ENCODE measurements around the gene THSD4.

The THSD4 gene

GRCh38 chr15:71780115-71780976, 665.1 kb downstream of the THSD4 start:
- DNase-seq: peak; percentile 26

DNA sequence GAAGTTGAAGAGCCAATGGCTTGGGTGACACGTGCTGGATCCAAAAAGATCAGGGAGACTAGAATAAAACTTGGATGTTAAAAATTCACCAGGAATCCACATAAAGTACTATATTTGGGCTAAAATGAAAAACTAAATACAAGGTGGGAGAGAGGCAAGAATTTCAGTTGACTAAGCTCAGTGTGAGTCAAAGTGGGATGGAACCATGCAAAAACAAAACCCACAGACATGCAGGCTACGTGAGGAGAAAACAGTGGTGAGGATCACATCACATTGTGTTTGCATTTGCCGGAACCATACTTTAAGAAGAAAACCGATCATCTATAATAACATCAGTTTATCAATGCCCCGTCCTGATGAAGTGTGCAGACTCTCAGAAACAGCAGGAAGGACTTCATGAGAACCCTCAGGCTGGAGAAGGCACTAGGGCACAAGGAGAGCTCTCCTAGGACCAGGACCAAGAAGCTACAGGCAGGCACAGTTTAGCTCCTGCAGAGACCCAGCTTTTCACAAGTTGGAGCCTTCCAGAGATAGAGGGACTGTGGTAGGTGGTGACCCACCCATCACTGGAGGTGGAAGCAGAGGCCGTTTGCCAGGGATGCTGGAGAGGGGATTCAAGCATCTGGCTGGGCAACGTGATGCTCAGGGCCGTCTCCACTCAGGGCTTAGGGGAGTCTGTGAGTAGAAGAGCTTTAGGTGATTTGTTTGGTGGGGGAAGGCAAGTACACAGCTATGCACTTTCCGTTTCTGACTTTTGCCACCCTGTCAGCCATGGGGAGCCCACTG, 666.1 kb downstream of the THSD4 start:
- DNase-seq: no peak

DNA sequence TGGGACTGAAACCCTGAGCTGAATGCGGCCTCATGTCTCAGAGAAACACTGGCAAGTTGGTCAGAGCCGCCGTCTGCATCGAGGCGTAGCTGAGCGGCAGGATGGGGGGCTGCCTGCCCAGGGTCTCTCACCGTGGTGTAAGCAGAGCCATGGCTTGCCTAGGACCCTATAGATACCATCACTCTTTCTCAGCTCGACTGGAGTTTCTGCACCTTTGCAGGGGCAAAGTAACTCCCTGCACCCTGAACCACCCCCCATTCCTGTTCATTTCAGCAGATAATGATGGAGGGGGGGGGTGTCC, 666.6 kb downstream of the THSD4 start:
- DNase-seq: no peak

DNA sequence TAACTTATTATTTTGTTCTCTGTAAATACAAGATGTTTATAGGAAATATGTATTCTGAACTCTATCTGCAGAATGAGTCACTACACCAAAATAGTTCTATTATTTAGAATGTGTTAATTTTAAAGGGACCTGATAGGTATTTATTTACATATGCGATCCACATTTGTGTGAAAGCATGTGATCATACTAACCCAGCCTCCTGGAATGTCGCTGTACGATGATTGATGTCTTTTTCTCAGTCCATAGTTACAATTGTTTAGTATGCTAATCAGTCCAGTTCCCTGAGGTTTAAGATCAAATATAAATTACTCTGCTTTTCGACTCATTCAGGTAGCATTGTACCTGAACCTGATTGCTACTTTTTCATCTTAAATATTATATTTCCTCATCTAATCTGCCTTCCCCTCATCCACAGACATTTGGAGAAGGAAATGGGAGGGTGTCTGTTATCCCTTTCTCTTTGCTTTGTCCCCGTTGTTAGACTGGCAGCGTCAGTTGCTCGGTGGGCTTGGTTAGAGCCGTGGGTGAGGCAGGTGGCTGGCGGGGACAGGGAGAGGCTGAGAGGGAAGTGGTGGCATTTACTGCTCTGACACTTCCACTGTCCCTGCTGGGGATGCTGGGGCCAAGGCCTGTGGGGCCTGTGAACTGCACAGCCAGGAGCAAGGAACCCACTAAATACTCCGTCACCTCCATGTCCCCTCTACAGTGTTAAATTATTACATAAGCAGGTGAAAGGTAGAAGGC, 667.3 kb downstream of the THSD4 start:
- DNase-seq: no peak

DNA sequence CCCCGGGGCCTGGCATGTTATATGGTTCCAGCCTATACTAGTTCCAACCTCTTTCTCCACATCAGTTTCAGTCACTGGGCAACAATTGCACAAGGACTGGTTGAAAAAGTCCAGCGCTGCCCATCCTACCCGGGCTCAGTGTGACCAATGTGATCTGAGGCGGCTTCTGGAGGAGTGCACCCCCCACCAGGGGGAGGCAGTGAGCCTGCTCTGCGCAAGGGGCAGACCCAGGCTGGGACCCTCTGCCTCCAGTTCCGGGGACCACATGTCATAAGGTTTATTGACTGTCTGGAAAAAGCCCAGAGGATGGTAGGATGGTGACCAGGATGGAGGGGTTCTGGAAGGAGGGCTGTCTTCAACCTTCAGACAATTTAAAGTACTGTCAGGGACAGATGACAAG, 669.4 kb downstream of the THSD4 start:
- no peak for DNase-seq

- no peak for DNase-seq
These were observed 670.7 kb downstream of the THSD4 start for GRCh38 chr15:71785996-71786395.

- DNase-seq: no peak
These were observed 671.4 kb downstream of the THSD4 start for GRCh38 chr15:71786673-71787072.

DNA sequence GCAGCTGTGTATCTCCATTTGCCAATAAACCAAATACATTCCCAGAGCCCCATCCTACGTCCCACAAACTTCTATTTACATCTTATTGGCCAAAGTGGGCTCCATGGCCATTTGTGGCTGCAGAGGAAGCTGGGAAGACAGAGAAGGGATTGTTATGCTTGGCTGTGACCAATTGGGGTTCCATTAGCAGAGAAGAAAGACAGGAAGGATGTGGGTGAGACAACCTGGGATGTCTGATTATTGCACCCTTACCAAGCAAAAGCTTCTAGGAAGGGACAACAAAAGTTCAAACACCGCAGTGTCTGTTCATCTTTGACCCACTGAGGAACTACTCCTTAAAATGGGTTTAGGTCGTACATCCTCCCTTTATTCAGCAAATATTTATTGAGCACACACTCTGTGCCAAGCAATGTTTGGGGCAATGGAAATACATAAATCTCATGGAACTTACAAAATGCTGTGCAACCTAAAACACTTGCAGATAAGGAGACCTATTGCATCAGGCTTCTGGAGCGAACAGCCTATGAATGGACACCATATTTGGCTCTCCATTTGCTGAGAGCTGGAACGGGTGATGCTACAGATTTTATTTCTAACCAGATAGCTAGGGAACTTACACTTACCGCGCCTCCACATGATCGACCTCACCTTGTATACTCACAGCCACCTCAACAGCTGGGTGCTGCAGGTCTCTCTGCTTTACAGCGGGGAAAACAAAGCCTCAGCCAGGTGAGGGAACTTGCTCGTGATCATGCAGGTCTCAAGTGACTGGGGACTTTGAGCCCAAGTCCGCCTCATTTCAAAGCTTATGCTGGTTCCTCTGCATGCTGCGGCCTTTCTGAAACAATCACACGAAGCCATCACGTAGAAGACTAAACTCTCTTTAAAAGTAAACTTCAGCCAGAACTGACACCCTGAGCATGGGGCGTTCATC, 673.6 kb downstream of the THSD4 start:
- no peak for DNase-seq

GRCh38 chr15:71789616-71790015, 674.3 kb downstream of the THSD4 start:
- DNase-seq: no peak

DNA sequence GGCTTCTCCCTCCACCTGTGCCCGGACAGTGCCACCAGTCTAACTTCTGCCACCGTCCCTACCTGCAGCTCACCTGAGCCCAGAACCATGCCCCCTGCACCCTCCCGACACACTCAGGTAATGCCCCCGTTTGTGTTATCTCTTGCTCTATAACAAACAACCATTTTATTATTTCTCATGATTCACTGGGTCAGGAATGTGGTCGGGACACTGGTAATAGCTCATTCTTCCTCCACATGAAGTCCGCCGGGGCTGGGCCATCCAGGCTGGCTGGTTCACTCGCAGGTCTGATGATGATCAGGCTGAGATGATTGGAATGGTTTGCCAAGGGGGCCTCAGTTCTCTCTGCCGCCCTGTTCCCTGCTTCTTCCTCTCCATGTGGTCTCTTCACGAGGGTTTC, 674.8 kb downstream of the THSD4 start:
- no peak for DNase-seq

DNA sequence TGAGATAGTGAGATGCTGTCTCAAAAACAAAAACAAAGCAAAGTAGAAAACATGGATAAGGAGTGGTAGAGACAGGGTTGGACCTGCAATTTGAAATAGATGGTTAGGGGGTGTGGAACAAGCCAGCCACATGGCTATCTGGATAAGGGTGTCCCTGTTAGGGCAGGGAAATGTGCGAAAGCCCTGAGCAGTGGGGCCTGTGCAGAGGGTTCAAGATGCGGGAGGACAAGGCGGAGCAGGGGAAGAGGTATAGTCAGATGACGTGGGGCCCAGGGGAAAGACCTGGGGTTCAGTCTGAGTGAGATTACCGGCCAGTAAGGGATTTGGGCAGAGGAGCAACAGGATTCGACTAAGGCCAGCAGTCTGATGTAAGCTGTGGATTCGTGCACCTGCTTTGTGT, 676.7 kb downstream of the THSD4 start:
- no peak for DNase-seq

DNA sequence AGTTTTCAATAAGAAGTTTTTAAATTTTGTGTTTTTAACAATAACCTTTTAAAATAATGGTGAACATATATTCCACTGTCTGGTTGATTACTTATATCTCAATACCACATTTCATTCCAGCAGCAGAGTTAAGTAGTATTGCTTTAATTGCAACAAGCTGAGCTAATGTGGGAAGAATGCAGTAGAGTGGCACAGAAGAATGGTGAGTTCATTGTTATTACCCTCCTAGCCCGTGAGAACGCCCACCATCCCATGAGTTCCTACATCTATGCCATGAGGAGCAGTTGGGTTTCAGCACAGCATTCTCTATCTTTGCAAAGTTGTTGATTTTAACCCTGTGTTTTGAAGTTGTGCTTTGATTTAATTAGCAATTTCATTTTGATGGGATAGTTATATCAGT, 677.2 kb downstream of the THSD4 start:
- DNase-seq: no peak

GRCh38 chr15:71798641-71799040, 683.4 kb downstream of the THSD4 start:
- DNase-seq: no peak

GRCh38 chr15:71800190-71800589, 684.9 kb downstream of the THSD4 start:
- no peak for DNase-seq

- peak; percentile 65 for DNase-seq
These were observed 685.8 kb downstream of the THSD4 start for GRCh38 chr15:71800835-71801745.

GRCh38 chr15:71801935-71802655, 686.8 kb downstream of the THSD4 start:
- DNase-seq: no peak

- DNase-seq: no peak
These were observed 687.5 kb downstream of the THSD4 start for GRCh38 chr15:71802770-71803169.

GRCh38 chr15:71804226-71804625, 689.0 kb downstream of the THSD4 start:
- DNase-seq: no peak

GRCh38 chr15:71804695-71805470, 689.6 kb downstream of the THSD4 start:
- no peak for DNase-seq

DNA sequence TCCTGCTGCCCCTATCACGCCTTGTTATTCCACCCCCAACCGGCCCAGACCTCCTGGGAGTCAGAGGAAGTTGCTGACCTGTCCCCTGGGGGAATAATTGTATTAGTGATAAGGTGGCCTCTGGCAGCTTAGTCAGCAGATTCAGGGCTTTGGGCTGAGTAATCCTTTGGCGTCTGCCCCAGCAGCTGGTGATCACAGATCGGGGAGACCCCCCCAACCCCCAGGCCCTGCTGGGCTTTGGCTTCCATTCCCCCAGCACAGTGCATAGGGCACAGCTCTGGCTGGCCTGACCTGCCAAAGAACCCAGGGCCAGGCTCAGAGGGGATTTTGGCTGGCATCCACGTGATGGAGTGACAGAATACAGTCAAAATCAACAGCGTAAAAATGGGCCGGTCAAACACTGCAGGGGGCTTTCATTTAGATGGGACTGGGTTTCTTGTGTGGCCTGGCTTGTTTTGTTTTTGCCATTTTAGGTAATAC, 691.2 kb downstream of the THSD4 start:
- no peak for DNase-seq

All from midbrain (tissue), 1 donor.